DMS53 treated with DMSO at 0.1 percent for 48 hours (cell line): Measurements from ENCODE around the gene ZNF792.
"Not testable (repeated sequence)": the region's sequence is repeated elsewhere in the genome, so short reads cannot be mapped to it uniquely, and the experiment has no call there.

Experiments
- DNase-seq: peaks from one replicate; lab custom pipeline; 2025; ENCODE audit not compliant: unreplicated experiment; lab: John Stamatoyannopoulos, UW

The ZNF792 gene

GRCh38 chr19:34998777-34999497, 34.9 kb upstream of the ZNF792 start:
- DNase-seq: no peak

- not testable (repeated sequence) for DNase-seq
Observed at GRCh38 chr19:34998224-34998623, 34.2 kb upstream of the ZNF792 start.

GRCh38 chr19:34997071-34997617, 33.1 kb upstream of the ZNF792 start:
- DNase-seq: no peak

- DNase-seq: no peak
Observed at GRCh38 chr19:34995551-34995950, 31.5 kb upstream of the ZNF792 start.

GRCh38 chr19:34994643-34995541, 30.9 kb upstream of the ZNF792 start:
- peak; percentile 93 for DNase-seq

GRCh38 chr19:34994286-34994642, 30.2 kb upstream of the ZNF792 start:
- no peak for DNase-seq

- not testable (repeated sequence) for DNase-seq
Observed at GRCh38 chr19:34992582-34992981, 28.6 kb upstream of the ZNF792 start.

GRCh38 chr19:34991542-34992333, 27.7 kb upstream of the ZNF792 start:
- DNase-seq: no peak

- DNase-seq: no peak
Observed at GRCh38 chr19:34990578-34991192, 26.7 kb upstream of the ZNF792 start.

GRCh38 chr19:34989298-34989697, 25.3 kb upstream of the ZNF792 start:
- no peak for DNase-seq

- DNase-seq: no peak
Observed at GRCh38 chr19:34988119-34988518, 24.1 kb upstream of the ZNF792 start.

- peak; percentile 19 for DNase-seq
Observed at GRCh38 chr19:34985249-34986022, 21.4 kb upstream of the ZNF792 start.

- DNase-seq: no peak
Observed at GRCh38 chr19:34984287-34984686, 20.3 kb upstream of the ZNF792 start.

- DNase-seq: no peak
Observed at GRCh38 chr19:34983786-34984185, 19.8 kb upstream of the ZNF792 start.

GRCh38 chr19:34982275-34982674, 18.2 kb upstream of the ZNF792 start:
- DNase-seq: no peak

GRCh38 chr19:34979819-34980640, 16.0 kb upstream of the ZNF792 start:
- DNase-seq: no peak

GRCh38 chr19:34976611-34977010, 12.6 kb upstream of the ZNF792 start:
- no peak for DNase-seq

- DNase-seq: no peak
Observed at GRCh38 chr19:34975056-34975455, 11.0 kb upstream of the ZNF792 start.

- DNase-seq: no peak
Observed at GRCh38 chr19:34974646-34975045, 10.6 kb upstream of the ZNF792 start.
